ENCODE results near the gene GOLGA3.
"Not testable (repeated sequence)": the region's sequence is repeated elsewhere in the genome, so short reads cannot be mapped to it uniquely, and the experiment has no call there.

Gene GOLGA3

DNA sequence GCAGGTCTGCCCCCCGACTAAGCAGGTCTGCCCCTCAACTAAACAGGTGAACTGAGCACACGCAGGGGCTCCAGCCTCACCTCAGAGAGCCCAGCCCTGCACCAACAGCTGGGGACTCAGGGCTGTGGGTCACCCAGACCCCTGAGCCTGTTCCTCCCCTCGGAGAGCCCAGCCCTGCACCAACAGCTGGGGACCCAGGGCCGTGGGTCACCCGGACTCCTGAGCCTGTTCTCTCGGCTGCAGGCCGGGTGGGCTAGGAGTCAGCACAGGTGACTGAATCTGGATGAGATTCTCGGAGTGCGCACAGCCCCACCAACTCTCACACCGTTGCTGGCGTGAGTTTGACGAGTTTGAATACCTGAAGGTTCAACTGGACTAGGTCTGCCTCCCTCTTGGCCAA lies 46.7 kb downstream of the GOLGA3 start:
- no peak for DNase-seq (ENCODE audit: low read depth, low spot score)

DNA sequence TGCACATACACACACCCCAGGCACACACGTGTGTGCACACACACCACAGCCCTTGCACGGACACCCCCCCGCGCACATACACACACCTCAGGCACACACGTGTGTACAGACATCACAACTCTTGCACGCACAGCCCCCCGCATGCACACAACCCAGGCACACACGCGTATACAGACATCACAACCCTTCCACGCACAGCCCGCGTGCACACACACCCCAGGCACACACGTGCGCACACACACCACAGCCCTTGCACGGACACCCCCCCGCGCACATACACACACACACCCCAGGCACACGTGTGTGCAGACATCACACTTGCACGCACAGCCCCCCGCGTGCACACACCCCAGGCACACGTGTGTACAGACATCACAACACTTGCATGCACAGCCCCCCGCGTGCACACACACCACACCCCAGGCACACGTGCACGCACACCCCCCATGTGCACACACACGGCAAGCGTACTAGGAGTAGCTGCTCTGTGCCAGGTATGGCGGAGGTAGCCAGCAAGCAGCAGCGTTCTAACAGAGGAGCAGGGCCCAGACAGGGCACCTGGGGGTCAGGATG lies 48.8 kb downstream of the GOLGA3 start:
- DNase-seq (ENCODE audit: low read depth, low spot score): no peak

DNA sequence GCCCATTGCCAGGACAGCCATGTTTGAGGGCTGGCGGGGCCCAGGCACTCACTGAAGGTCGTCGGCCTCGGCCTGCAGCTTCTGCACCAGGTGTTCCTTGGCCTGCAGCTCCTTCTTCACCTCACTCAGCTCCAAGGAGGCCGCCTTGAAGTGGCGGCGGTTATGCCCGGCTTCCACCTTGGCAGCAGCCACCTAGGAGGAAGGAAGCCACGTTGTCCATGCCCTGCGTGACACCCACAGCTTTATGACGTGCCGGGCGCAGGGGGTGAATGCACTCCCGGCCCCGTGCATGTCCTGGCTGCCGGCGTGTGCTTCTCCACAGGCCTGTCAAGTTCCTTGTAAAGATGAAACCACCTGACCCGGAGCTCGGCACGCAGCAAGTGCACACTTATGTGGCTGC lies 51.1 kb downstream of the GOLGA3 start:
- DNase-seq (ENCODE audit: low read depth, low spot score): no peak

DNA sequence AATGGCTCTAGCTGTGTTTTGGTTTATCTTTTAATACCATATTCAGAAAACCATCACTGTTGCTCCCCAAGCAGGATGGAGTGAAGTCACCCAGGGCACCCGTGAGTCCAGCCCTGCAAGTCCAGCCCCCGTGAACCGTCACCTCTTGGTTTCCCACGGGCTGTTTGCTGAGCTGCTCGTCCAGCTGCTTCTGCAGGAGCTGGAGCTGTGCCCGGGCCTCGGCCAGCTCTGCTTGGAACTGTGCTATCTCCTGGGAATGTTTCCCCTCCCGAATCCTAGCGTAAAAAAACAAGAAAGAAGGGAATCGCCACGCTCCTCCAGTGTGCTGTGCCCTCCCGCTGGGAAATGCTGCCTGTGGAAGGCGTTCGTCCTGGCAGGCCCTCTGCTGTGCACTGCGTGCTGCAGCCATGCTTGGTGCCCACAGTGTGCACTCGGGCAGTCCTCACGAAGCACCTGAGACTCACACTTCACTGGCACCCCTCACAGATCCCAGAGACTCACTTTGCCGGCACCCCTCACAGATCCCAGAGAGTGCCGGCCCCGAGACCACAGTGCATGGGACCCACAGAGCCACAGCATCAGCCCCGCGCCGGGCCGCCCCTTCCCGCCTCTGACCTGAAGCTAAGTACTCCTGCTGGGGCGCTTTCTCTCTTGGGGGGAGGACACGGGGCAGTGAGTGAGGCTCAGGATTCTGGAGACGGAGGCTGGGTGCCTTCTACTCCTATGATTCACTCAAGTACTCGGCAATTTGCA lies 51.7 kb downstream of the GOLGA3 start:
- DNase-seq (ENCODE audit: low read depth, low spot score): peak; percentile 23

DNA sequence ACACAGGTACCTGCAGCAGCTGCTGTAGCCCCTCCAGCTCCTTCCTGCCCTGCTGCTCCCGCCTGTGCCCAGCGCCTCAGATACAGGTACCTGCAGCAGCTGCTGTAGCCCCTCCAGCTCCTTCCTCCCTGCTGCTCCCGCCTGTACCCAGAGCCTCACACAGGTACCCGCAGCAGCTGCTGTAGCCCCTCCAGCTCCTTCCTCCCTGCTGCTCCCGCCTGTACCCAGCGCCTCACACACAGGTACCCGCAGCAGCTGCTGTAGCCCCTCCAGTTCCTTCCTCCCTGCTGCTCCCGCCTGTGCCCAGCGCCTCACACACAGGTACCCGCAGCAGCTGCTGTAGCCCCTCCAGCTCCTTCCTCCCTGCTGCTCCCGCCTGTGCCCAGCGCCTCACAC lies 52.4 kb downstream of the GOLGA3 start:
- not testable (repeated sequence) for DNase-seq (ENCODE audit: low read depth, low spot score)

DNA sequence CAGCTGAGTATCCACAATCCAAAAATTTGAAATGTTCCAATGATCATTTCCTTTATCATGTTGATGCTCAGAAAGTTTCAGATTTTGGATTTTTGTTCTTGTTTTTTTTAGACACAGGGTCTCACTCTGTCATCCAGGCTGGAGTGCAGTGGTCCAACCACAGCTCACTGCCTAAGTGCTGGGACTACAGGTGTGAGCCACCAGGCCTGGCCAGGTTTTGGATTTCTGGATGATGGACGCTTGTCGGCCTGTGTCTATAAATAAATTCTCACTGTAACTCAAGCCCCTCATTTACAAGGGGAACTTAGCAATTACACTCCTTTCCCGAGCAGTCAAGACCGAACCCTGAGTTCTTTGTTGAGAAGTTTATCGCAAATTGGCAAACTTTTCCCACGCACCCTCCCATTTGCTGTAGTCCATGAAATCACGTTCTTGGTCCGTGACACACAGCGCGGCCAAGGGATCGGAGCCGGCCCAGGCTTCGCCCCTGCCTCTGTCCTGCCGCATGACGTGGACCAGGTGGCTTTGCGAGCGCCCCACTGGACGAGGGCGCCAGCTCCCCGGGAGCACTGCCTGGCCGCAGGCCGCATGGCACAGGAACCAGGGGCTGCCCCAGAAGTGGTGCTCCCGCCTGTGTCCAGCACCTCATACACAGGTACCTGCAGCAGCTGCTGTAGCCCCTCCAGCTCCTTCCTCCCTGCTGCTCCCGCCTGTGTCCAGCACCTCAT lies 53.0 kb downstream of the GOLGA3 start:
- no peak for DNase-seq (ENCODE audit: low read depth, low spot score)

DNA sequence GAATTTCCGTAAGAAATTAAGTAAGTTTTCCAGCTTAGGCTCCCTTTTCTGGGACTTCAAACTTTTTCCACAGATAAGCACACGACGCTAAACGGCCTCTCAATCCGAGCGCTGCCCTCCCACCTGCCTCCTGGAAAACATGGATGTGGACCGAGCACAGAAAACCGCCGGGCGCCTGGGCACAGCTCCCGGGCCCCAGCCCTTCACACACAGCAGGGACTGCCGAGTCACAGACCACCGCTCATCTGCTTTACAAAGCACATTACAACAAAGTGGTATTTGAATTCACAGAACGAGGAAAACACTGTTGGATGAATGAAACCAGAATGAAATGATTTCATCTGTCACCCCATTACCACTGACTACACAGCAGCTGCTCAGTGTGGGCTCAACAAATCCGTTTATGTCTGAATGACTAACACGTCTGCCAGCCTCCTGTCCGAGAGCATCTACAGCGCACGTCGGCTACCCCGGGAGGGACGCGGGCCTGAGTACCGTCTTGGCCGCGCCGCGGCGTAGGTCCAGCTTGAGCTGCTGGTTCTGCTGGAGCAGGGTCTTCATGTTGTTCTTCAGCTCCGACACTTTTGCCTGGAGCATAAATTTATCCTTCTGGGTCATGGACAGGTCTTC lies 53.9 kb downstream of the GOLGA3 start:
- no peak for DNase-seq (ENCODE audit: low read depth, low spot score)

DNA sequence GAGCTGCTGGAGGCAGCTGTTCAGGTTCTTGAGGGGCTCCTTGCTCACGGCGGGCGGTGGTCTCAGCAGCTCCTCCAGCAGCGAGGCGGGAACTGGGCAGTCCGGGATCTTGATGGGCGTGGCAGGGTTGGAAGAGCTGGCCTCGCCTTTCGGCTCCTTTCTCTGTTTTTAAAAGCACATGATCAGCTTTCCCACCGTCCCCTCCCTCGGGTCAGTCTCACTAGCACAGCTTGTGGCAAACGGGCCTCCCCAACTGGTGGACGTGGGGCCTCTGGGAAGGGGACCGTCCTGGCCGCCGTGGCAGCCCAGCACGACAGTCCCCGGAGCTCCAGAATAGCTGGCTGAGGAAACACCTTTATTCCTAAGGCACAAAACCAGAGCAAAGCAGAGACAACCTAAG lies 54.5 kb downstream of the GOLGA3 start:
- DNase-seq (ENCODE audit: low read depth, low spot score): no peak

DNA sequence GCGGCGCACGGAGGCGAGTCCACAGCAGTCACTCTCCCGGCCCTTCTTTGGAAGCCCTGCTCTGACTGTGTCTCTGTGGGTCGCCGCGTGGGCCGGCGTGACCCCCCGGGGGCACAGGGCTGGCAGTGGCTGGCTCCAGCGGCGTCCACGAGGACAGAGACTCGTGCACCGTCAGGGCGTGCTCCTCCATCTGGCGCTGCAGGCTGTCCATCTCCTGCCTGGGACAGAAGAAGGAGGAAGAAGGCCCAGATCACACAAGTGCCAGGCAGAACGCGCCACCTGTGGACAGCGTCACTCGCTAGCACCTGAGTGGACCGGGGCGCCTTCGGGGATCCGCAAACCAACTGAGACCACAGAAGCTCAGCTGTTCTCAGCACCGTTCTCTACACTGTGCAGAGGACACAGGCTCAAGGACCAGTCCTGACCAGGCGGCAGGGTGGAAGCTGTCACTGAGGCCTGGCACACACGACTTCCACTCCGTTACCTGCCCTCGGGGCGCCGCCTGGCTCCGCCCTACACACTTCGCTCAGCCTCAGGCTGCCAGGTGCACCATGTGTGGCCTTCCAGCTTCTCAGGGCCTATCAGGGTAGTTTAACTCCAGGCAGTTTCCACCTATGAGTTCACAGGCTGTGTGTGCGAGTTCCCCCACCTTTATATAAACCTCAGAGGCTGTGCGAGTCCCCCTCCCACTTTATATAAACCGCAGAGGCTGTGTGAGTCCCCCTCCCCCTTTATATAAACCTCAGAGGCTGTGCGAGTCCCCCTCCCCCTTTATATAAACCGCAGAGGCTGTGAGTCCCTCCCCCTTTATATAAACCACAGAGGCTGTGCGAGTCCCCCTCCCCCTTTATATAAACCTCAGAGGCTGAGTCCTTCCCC lies 55.4 kb downstream of the GOLGA3 start:
- no peak for DNase-seq (ENCODE audit: low read depth, low spot score)

DNA sequence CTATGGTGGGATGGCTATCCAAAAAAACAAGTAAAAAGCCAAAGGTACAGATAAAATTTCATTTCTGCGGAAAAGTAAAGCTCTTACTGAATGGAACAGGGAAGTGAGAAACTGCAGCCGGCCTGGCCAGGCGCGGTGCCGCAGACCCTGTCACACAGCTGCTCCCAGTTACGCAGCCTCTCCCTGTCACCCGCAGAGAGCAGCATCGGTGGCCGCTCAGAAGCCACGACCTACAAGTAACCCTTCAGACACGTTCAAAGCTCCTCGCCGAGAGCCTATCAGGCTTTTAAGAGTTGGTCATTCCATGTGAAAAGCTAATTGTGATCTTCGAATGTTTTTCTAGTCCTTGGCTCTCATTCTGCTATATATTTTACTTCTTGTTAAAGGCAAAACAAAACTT lies 56.1 kb downstream of the GOLGA3 start:
- DNase-seq (ENCODE audit: low read depth, low spot score): no peak

DNA sequence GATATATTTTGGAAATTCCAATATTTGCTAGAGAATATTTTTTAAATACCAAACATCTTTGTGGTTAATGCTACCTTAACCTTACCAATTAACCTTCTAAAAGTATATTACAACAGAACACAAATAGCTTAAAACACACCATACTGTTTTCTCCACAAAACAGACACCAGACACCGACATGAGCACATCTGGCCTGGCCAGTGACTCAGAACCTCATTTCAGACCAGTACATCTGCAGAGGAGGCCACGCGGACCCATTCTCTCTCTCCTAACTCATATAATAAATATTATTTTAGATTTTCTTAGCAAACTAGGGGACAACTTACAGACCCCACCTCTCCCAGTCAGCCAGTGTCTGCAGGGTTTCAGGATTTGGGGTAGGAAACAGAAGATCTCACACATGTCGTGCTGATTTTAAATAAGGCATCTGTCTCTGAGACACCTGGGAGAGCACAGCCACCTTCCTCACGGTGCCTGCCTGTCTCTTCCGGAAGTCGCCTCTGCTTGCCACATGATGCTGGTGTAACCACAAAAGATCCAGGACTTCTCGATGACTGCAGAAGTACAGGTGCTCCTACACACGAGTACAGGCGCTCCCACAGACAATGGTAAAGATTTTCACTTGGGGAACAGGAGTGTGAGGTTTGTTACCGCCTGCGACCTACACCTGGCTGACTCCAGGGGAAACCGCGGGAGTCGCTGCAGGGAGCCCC lies 57.4 kb downstream of the GOLGA3 start:
- no peak for DNase-seq (ENCODE audit: low read depth, low spot score)

DNA sequence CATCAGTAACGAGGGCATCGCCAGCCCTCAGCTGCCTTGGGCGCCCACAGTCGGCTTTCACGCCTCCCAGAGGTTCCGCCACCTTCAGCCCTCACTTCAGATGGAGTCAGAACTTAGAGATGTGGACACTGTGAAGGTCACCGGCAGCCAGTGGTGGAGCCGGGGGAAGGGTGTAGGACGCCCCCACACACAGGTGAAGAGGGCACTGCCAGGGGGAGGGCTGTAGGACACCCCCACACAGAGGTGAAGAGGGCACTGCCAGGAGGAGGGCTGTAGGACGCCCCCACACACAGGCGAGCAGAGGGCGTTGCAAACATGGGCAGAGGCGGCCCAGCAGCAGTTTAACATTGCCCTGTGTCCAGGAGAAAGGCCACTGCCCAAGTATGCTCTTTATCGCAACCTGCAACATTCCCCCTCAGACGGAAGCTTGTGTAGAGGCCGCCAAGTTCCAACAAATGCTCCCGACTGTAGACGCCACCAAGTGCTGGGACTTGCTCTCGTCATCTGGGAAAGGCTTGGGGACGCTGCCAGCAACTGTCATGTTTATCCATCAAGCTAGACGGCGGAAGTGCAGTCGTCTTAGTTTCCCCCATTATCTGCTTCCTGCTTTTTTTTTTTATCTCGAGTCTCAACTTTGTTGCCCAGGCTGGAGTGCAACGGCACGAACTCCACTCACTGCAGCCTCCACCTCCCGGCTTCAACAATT lies 62.1 kb downstream of the GOLGA3 start:
- DNase-seq (ENCODE audit: low read depth, low spot score): peak; percentile 30

DNA sequence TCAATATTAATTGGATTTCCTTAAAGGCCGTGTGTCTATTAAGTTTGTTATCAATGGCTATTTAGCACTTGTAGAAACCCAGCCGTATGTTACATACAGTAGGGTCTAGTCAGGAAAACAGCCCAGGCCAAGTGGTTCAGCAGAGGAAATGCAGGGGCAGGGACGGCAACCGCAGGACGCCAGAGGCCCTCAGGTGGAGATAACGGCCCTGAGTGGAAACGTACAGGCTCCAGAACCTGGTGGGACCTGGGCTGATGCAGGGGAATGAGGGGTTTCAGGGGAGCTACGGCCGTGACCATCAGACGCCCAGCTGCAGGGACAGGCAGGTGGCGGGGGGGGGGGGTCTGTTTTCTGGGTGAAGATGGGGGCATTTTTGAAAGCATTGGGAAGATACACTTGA lies 63.3 kb downstream of the GOLGA3 start:
- no peak for DNase-seq (ENCODE audit: low read depth, low spot score)

DNA sequence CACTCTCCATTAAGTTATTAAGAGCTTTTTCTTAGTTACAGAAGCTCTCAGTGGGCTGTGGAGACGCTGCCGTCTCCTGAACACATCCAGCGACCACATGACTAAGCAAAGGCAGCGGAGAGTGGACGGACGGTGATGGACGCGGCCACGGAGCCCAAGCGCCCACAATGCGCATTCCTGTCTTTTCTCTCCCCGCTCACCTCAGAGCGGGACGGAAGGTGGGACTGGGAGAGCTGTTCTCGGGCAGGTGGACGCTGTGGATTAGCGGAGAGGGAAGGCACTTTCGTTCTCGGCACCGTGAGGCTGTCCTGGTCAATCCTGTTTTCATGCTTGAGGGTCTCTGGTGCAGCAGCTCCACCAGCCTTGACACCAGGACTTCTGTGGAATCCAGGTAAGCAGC lies 64.4 kb downstream of the GOLGA3 start:
- DNase-seq (ENCODE audit: low read depth, low spot score): no peak

DNA sequence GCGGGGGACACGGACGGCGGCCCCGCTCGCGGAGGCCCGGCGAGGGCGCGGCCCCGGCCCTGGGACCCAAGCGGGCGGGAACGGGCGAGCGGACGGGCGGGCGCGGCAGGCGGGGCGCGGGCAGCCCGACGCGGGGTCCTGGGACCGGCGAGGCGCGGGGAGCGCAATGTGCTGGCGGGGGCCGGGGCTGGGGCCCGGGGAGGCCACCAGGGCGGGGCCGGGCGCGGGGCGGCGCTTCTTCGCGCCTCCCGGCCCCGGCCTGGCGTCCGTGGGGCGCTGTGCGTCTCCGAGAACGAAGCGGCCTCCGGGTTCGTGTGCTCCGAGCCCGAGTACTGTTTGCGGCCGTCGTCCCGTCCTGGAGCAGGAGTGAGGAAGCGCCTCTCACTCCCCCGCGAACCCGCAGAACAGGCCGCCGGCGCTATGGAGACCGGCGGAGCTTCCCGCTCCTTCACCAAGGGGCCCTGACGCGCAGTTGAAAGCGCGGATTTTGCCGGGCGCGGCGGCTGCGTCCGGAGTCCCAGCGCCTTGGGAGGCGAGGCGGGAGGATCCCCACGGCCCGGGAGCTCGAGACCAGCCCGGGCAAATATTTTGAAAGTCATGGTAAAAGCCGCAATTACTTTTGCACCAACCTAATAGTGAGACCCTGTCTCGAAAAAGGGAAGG lies 66.6 kb downstream of the GOLGA3 start:
- peak; percentile 95 for DNase-seq (ENCODE audit: low read depth, low spot score)

DNA sequence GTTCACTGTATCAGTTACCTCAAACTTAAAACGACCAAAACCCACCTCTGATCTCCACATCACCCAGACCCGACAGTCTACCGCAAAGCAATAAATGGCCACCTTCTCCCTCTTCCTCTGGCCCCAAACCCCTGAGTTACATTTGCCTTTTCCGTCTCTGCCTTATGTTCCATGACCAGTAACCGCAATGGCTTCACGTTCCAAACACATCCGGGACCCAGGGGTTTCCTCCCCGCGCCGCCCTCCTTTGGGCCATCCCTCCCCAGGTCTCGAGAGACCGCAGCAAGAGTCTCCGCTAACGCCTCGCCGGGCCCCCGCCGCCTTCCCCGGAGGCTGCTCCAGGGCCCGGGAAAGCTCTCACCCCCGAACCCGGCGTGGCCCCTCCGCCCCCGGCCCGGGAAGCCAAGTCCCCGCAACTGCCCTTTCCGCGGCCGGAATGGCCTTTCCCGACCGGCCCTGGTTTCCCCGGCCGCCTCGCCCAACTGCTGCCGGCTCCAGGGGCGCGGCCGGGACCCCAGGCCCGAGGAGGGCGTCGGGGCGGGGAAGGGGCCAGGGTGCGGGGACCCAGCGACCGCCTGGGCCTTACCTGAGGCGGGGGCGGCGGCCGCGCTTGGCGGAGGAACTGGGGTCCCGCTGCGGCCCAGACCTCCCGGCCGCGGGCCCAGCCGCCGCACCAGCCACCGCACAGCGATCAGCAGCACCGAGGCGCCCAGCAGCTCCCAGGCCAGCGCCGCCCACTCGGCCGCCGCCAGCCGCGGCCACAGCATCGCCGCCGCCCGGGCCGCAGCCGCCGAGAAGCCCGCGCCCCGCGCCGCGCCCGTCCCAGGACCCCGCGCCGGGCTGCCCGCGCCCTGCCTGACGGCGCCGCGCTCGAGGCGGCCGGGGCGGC lies 67.4 kb downstream of the GOLGA3 start, which contains the start of gene ANKLE2:
ANKLE2 (minus strand) TSS at position 801 of the 889 bp plus-strand sequence; CDS start at position 767, 34 bp downstream.
- DNase-seq (ENCODE audit: low read depth, low spot score): peak; percentile 81

DNA sequence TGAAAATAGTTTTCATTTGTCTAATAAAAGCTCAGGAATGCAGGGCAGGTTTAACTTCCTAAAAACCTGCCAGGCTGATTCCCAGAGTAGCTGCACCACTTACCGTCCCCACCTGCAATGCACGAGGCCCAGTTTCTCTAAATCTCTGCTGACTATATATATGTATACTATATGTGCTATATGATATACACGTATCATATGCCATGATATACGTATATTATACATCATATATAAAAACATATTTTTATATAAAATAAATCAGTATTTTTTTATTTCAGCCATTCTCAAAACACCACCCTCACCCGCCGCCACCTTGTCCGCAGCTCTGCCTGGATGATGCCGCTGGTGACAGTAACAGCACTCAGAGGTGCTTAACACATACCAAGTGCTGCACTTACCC lies 69.3 kb downstream of the GOLGA3 start:
- no peak for DNase-seq (ENCODE audit: low read depth, low spot score)

DNA sequence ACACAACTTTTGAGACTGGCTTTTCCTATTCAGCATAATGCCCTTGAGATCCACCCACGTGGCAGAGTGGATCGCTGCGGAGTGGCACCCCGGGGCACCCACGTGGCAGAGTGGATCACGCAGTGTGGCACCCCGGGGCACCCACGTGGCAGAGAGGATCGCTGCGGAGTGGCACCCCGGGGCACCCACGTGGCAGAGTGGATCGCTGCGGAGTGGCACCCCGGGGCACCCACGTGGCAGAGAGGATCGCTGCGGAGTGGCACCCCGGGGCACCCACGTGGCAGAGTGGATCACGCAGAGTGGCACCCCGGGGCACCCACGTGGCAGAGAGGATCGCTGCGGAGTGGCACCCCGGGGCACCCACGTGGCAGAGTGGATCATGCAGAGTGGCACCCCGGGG lies 69.8 kb downstream of the GOLGA3 start:
- not testable (repeated sequence) for DNase-seq (ENCODE audit: low read depth, low spot score)
